HG02642 (cell line): Measurements from ENCODE around the gene TBC1D2B.
"Not testable (repeated sequence)": the region's sequence is repeated elsewhere in the genome, so short reads cannot be mapped to it uniquely, and the experiment has no call there.

Experiments used
- ATAC-seq: cut with Tn5 transposase; IDR thresholded peaks from one replicate; pipeline ENCODE4 v1.9.1; 2021; ENCODE audit warnings: mild to moderate bottlenecking; ENCODE audit not compliant: unreplicated experiment, poor library complexity

TBC1D2B gene

DNA sequence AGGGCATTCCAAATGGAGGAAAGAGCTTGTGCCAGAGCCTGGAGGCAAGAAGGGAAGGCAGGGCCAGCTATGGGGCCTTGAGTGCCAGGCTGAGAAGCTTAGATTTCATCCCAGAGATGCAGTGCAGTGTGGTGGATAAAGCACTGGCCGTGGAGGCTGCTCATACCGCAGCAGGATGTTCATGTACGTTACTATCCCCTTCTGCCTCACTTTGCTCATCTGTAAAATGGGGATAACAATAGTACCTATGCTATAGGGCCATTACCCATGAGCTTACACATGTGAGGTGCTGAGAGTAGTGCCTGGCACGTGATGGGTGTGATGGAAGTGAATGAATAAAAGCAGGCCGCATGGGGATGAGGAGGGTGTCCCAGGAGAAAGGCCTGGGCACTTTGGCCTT is 96.8 kb downstream of the TBC1D2B start:
- not testable (repeated sequence) for ATAC-seq

DNA sequence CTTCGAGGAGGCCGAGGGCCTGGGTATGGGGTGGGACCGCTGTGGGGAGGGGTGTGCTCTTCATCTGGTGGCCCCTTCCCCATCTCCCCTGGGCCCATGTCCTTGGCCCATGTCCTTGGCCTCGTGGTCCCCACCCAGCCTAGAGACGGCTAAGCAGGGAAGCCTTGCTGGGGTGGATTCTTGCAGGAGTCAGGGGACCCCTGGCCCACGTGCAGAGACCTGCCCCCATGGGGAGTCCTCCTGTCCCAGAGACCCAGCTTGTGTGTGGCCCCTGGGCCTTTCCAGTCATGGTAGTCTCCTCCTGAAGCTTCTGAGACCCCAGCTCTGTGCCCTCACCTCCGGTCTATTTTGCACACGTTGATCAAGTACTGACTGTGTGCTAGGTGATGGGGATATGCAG is 97.4 kb downstream of the TBC1D2B start:
- ATAC-seq: no peak

- ATAC-seq: not testable (repeated sequence)
These were observed 98.4 kb downstream of the TBC1D2B start for GRCh38 chr15:77979157-77979556.

GRCh38 chr15:77978759-77979145 is 98.8 kb downstream of the TBC1D2B start:
- ATAC-seq: not testable (repeated sequence)

GRCh38 chr15:77977903-77978758 is 99.4 kb downstream of the TBC1D2B start:
- ATAC-seq: not testable (repeated sequence)

GRCh38 chr15:77976760-77977525 is 100.6 kb downstream of the TBC1D2B start:
- not testable (repeated sequence) for ATAC-seq

- not testable (repeated sequence) for ATAC-seq
These were observed 101.4 kb downstream of the TBC1D2B start for GRCh38 chr15:77976095-77976450.

GRCh38 chr15:77975332-77976094 is 102.0 kb downstream of the TBC1D2B start:
- no peak for ATAC-seq

DNA sequence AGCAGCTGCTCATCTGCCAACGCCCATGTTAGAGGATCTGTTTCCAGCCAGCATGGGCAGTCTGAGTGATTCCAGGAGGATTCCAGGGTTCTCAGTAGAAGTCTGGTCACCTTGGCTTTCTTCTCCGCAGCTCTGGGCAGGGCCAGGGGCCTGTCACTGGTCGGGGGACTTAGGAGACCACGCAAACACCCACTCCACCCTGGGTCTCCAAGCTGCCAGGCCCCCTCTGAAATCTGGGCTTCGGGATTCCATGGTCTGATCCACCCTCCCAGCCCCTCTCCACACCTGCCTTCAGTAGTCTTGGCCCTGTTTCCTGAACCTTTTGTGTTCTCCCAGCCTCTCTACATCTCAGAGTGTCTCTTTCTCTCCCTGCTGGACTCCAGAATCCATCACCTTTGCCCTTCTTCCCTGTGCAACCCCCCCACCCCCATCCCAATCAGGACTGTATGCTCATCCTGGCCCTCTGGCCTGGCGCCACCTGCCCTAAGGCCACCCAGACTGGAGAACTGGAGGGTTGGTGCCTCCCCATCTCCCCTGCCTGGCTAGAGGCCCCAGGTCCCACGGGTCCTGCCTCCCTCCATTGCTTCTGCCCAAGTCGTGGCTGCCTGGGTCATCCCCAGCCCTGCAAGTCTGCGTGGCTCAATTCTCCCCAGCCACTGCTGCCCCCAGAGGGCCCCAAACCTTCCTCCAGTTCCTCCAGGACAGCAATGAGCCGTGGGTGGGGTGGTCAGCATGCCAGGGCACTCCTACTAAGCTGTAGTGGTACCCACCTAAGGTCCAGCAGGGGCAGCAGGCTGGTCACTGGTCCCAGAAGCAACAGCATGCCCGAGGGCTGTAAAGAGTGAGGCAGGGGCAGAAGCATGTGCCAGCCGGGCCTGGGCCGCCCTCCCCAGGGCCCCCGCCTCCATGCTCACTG is 102.8 kb downstream of the TBC1D2B start:
- no peak for ATAC-seq

DNA sequence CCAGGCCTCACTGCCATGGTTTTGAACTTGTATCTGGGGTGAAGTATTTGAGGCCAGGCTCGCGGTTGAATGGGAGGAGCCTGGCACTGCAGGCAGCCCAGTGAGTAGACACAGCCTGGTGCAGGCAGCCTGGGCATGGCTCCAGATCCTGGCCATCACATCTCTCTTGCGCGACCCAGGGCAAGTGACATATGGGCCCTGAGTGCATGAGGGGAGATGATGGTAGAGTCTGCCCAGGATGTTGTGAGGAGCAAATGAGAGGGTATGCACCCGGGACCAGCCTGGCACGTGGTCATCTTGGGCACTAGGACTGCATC is 103.5 kb downstream of the TBC1D2B start:
- ATAC-seq: no peak

DNA sequence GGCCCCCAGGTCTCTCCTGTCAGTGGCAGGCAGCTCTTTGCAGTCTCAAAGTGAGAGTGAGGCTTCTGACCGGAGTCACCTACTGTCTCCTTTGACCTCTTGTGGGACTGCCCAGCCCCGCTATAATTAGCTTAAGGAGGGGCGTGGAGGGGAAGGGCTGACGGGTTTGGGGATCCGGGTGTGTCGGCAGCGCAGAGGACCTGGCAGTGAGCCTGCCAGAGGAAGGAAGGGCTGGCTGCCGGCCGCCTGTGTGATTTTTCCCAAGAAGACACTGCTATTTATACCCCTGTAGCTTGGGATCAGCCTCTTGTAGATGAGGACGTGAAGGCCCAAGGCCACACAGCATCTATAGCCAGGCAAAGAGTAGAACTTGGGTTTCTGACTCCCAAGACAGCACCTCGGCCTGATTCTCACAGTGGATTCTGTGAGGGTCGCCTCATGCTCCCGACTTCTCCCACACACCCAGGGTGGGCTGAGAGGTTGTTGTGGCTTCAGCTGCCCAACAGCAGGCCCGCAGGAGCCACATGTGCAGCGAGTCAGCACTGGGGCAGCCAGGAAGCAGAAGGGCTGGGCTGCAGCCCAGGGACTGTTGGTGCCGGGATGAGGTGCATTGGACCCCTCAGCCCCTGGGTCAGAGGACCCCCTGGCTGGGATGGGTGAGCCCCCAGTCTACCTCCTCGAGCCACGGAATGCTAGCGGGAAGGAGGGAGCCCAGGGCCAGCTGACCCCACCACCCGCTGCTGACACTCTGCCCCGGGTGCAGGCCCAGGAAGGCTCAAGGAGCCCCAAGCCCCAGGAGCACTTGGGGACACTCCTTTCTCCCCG is 104.0 kb downstream of the TBC1D2B start:
- ATAC-seq: not testable (repeated sequence)

DNA sequence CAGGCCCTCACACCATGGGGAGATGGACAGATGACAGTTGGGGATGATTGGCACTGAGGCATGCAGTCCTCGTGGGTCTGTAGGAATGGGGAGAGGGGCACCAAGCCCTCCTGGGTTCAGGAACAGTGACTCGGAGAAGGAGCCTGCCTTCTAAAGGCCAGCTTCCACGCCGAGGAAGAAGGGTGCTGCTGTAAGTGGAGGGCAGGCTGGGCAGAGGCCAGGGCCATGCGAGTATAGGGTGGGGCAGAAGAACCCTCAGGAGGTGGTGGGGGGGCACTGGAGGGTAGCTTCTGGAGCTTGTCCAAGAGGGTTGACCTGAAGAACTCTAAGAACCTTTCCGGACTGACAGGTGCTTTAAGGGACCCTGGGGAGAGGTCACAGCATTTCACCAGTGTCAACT is 104.8 kb downstream of the TBC1D2B start:
- not testable (repeated sequence) for ATAC-seq

- ATAC-seq: not testable (repeated sequence)
These were observed 105.6 kb downstream of the TBC1D2B start for GRCh38 chr15:77971875-77972274.

GRCh38 chr15:77970813-77971360 is 106.6 kb downstream of the TBC1D2B start:
- not testable (repeated sequence) for ATAC-seq

GRCh38 chr15:77969055-77969454 is 108.5 kb downstream of the TBC1D2B start:
- no peak for ATAC-seq

DNA sequence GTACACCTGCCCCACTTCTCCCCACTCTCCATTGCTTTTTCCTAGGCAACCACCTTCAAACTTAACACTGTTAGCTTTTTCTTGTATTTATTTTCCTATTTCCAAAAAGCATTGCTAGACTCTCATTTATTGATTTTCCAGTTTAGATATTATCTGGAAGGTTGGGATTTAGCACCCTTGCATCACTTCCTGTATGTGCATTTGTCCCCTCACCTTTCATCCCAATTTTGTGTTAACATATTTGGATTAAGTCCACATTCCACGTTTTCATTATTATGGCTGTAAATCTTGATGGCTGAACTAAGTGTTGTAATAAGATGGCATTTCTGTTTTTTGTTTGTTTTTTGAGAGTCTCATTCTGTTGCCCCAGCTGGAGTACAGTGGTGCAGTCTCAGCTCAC is 109.7 kb downstream of the TBC1D2B start:
- ATAC-seq: no peak

DNA sequence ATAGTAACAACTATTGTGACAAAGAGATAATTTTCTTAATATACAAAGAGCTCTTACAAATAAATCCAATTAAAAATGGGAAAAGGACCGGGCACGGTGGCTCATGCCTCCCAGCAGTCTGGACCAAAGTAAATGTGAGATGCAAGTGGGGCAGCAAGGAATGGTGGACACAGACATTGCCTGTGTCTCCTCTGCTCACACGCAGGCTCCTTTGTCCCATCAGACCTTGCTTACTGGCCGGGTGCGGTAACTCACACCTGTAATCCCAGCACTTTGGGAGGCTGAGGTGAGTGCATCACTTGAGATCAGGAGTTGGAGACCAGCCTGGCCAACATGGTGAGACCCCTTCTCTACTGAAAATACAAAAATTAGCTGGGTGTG is 110.3 kb downstream of the TBC1D2B start:
- ATAC-seq: not testable (repeated sequence)

GRCh38 chr15:77966540-77967234 is 110.8 kb downstream of the TBC1D2B start:
- ATAC-seq: no peak
